Activated B cell treated with CpG ODN at 0.5 μM for 24 hours (primary cell): ENCODE measurements around the gene MRM3. TPM values are rescaled to one million over a fixed set of nuclear protein-coding genes. Genes with fewer than 3 reads are reported as not detected.
"Not testable (repeated sequence)": the region's sequence is repeated elsewhere in the genome, so short reads cannot be mapped to it uniquely, and the experiment has no call there.

Source experiments
- ATAC-seq: fragments of 200-7000 bp; cut with Tn5 transposase; one replicate; pipeline ENCODE4 v1.10.0; 2021; ENCODE audit warnings: low read depth, mild to moderate bottlenecking, moderate library complexity
- CTCF ChIA-PET: fragments of 350-600 bp; sonication (Branson Sonifier 250); formaldehyde crosslinking; loops from one replicate; lab custom pipeline; 2021; ENCODE audit warnings: antibody characterized with exemption; lab: Charles Lee
- POLR2A ChIA-PET: fragments of 350-600 bp; sonication (Branson Sonifier 250); formaldehyde crosslinking; loops from one replicate; lab custom pipeline; 2021; ENCODE audit warnings: antibody characterized with exemption; lab: Charles Lee
- DNase-seq: peaks from one replicate; pipeline ENCODE4 v3.0.0; 2022
- H3K27ac Mint-ChIP-seq: one replicate; pipeline ENCODE4 v1.8.0; 2020; ENCODE audit warnings: mixed read lengths
- H3K27me3 Mint-ChIP-seq: one replicate; pipeline ENCODE4 v1.8.0; 2021; ENCODE audit warnings: mixed read lengths
- H3K36me3 Mint-ChIP-seq: one replicate; pipeline ENCODE4 v1.8.0; 2021; ENCODE audit warnings: low read depth, mixed read lengths
- H3K4me1 Mint-ChIP-seq: one replicate; pipeline ENCODE4 v1.8.0; 2021; ENCODE audit warnings: mixed read lengths
- H3K4me3 Mint-ChIP-seq: one replicate; pipeline ENCODE4 v1.8.0; 2020; ENCODE audit warnings: mild to moderate bottlenecking, mixed read lengths
- H3K9me3 Mint-ChIP-seq: one replicate; pipeline ENCODE4 v1.8.0; 2020; ENCODE audit warnings: mixed read lengths
- intact Hi-C: fragments of 100-400 bp; cut with micrococcal nuclease; formaldehyde crosslinking; loops from one replicate; pipeline ENCODE4 v1.15.1; 2024
- total RNA-seq: library from RNA; stranded (reverse); gene quantifications from 2 replicates; pipeline ENCODE4 v1.2.3, GENCODE V29; 2022
- TF ChIP-seq, protein P1 (sequence below): fragments of 200-600 bp; IDR thresholded peaks from one replicate; pipeline ENCODE4 v1.8.0; 2022; ENCODE audit warnings: antibody characterized with exemption, mild to moderate bottlenecking

MRM3 gene
- total RNA-seq, 1 donor from 2014 or later = 26.3 TPM

DNA sequence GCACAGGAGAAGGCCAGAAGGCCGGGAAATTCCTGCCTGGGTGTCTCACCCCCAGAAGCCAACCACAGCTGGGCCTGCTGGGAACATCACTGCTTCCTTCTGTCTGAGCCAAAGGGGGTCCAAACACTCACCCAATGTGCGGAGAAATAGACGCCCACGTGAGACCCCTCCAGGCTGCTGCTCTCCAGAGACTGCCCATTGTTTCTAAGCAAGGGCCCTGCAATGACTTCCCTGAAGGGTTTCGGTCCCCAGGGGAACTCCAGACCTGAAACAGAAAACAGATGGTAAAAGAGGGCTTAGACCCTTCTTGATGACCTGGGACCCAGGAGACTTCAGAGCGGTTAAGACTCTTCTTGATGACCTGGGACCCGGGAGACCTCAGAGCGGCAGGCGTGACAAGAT, 41.3 kb downstream of the MRM3 start:
- Mint-ChIP-seq H3K27me3 (no peaks in the 10 kb centered on the region), H3K36me3 (no peaks in the 10 kb centered on the region), H3K9me3 (no peaks in the 10 kb centered on the region), H3K27ac (no peak overlapping the region), H3K4me1 (no peaks in the 10 kb centered on the region), H3K4me3 (no peak overlapping the region)
- intact Hi-C loops = no loop called here
- ATAC-seq (no peak), DNase-seq (no peak)
- ChIA-PET CTCF (no interaction called here), POLR2A (no interaction called here)
- TF ChIP-seq, protein P1, sequence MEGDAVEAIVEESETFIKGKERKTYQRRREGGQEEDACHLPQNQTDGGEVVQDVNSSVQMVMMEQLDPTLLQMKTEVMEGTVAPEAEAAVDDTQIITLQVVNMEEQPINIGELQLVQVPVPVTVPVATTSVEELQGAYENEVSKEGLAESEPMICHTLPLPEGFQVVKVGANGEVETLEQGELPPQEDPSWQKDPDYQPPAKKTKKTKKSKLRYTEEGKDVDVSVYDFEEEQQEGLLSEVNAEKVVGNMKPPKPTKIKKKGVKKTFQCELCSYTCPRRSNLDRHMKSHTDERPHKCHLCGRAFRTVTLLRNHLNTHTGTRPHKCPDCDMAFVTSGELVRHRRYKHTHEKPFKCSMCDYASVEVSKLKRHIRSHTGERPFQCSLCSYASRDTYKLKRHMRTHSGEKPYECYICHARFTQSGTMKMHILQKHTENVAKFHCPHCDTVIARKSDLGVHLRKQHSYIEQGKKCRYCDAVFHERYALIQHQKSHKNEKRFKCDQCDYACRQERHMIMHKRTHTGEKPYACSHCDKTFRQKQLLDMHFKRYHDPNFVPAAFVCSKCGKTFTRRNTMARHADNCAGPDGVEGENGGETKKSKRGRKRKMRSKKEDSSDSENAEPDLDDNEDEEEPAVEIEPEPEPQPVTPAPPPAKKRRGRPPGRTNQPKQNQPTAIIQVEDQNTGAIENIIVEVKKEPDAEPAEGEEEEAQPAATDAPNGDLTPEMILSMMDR = no peak

DNA sequence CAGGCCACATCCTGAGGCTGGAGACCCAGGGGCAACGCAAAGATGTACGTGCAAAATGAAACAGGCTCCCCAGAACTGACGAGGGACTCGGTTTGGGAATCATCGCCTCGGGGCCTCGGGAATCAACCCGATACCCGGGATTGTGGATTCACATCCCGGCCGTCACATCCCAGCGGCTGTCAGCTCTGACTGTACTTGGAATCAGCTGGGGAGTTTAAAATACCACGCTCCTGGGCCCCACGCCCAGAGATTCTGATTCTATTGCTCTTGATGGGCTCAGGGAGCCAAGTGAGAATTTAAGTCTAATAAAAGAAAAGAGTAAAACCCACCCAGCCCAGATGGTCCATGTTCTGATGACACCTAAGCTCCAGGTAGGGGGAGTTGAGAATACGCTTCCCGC, 42.2 kb downstream of the MRM3 start:
- Mint-ChIP-seq H3K9me3 (no peaks in the 10 kb centered on the region), H3K36me3 (no peaks in the 10 kb centered on the region), H3K27me3 (no peaks in the 10 kb centered on the region), H3K4me3 (no peak overlapping the region), H3K4me1 (no peaks in the 10 kb centered on the region), H3K27ac (no peak overlapping the region)
- TF ChIP-seq, protein P1 = no peak
- CTCF ChIA-PET = no interaction called here
- intact Hi-C loops = no loop called here
- ATAC-seq (no peak), DNase-seq (no peak)
- POLR2A ChIA-PET = no interaction called here

DNA sequence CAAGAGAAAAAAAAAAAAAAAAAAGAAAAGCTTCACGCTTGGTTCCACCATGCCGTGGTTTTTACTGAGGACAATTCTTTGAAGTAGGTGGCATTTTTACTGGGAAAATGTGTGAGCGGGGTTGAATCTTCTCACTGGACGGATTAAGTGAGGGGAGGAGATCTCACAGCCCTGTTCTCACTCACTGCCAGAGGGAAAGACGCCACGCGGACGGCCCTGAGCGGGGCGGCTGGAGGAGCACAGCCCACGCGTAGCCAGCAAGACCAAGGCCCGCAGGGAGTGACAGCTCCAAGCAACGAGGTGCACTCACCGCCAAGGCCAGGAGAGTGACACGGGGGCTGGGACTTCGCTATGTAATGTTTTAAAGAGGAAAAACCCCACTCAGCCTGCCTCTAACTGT, 43.1 kb downstream of the MRM3 start:
- Mint-ChIP-seq H3K4me3 (no peak overlapping the region), H3K9me3 (no peaks in the 10 kb centered on the region), H3K27ac (no peak overlapping the region), H3K27me3 (no peaks in the 10 kb centered on the region), H3K36me3 (no peaks in the 10 kb centered on the region), H3K4me1 (no peaks in the 10 kb centered on the region)
- intact Hi-C loops = no loop called here
- TF ChIP-seq, protein P1 = no peak
- ChIA-PET POLR2A (no interaction called here), CTCF (no interaction called here)
- no peak for ATAC-seq
- no peak for DNase-seq

DNA sequence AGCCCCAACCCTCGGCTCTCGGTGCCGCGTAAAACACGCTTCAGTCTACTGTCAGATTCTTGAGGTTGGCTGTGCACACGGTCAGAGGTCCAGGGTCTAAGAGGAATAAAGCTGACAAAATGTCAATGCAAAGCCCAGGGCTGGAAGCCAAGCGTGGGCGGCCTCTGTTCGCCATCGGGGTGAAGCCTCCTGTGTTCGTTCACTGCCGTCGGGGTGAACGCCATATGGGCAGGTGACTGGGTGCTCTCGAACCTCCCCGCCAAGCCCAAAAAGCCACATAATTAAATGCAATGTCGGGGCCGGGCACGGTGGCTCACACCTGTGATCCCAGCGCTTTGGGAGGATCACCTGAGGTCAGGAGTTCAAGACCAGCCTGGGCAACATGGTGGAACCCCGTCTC, 44.6 kb downstream of the MRM3 start:
- intact Hi-C loops = no loop called here
- TF ChIP-seq, protein P1 = no peak
- CTCF ChIA-PET = no interaction called here

DNA sequence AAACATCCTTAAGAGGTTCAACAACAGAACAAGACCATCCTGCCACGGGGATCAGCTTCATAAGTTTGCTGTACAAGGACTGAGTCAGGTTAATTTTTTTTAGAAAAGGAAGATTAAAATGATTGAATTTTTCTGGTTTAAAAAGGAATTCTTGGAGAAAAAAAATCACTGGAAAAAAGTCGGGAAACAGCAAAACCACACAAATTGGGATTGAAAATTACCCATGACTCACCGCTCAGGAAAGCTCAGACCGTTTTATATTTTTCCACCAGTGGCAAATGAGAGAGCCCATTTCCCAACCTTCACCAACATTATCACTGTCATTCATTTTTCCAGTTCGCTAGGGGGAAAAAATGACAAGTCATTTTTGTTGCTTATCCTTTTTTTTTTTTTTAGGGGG, 46.6 kb downstream of the MRM3 start:
- TF ChIP-seq, protein P1 = no peak
- Mint-ChIP-seq H3K4me1 (no peaks in the 10 kb centered on the region), H3K9me3 (no peaks in the 10 kb centered on the region), H3K4me3 (no peak overlapping the region), H3K36me3 (no peaks in the 10 kb centered on the region), H3K27ac (no peak overlapping the region), H3K27me3 (no peaks in the 10 kb centered on the region)
- no peak for DNase-seq
- CTCF ChIA-PET = no interaction called here
- POLR2A ChIA-PET = no interaction called here
- intact Hi-C loops = no loop called here
- no peak for ATAC-seq

More for the DNA sequence above, 44.6 kb downstream of the MRM3 start:
- Mint-ChIP-seq H3K27ac (no peak overlapping the region), H3K4me3 (no peak overlapping the region), H3K9me3 (no peaks in the 10 kb centered on the region), H3K36me3 (no peaks in the 10 kb centered on the region), H3K4me1 (no peaks in the 10 kb centered on the region), H3K27me3 (no peaks in the 10 kb centered on the region)
- DNase-seq (no peak), ATAC-seq (no peak)
- POLR2A ChIA-PET = no interaction called here

DNA sequence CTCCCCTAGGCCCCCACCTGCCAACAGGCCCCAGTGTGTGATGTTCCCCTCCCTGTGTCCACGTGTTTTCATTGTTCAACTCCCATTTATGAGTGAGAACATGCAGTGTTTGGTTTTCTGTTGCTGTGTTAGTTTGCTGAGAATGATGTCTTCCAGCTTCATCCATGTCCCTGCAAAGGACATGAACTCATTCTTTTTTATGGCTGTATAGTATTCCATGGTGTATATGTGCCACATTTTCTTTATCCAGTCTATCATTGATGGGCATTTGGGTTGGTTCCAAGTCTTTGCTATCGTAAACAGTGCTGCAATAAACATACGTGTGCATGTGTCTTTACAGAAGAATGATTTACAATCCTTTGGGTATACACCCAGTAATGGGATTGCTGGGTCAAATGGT, 47.5 kb downstream of the MRM3 start:
- ATAC-seq, H3K4me1 Mint-ChIP-seq, H3K27me3 Mint-ChIP-seq, H3K9me3 Mint-ChIP-seq, H3K36me3 Mint-ChIP-seq, H3K4me3 Mint-ChIP-seq, POLR2A ChIA-PET, intact Hi-C loops, H3K27ac Mint-ChIP-seq, CTCF ChIA-PET, DNase-seq: not testable (repeated sequence)
